WTC11 (cell line): ENCODE data around the gene MLC1. TPM values are rescaled to one million over a fixed set of nuclear protein-coding genes. Genes with fewer than 3 reads are reported as not detected.

Experiments used
- ATAC-seq: fragments of 200-7000 bp; cut with Tn5 transposase; 2 replicates; pipeline ENCODE4 v1.10.0; 2021; ENCODE audit warnings: mild to moderate bottlenecking, moderate library complexity
- CTCF ChIA-PET: fragments of 300-600 bp; sonication (Branson Sonifier 250); formaldehyde crosslinking; loops from one replicate; lab custom pipeline; 2021; ENCODE audit warnings: antibody characterized with exemption; lab: Charles Lee
- POLR2A ChIA-PET: fragments of 350-600 bp; sonication (Branson Sonifier 250); formaldehyde crosslinking; loops from one replicate; lab custom pipeline; 2021; ENCODE audit warnings: antibody characterized with exemption; lab: Charles Lee
- DNase-seq: peaks from one replicate; pipeline ENCODE4 v3.0.0; 2021; ENCODE audit warnings: low spot score
- H3K27ac Mint-ChIP-seq: 2 replicates; pipeline ENCODE4 v1.8.0; 2021; ENCODE audit warnings: mixed read lengths
- H3K27me3 Mint-ChIP-seq: 2 replicates; pipeline ENCODE4 v1.8.0; 2021; ENCODE audit warnings: low read depth, mild to moderate bottlenecking, moderate library complexity, mixed read lengths
- H3K36me3 Mint-ChIP-seq: 2 replicates; pipeline ENCODE4 v1.8.0; 2021; ENCODE audit warnings: mixed read lengths
- H3K4me1 Mint-ChIP-seq: 2 replicates; pipeline ENCODE4 v1.8.0; 2022; ENCODE audit warnings: mixed read lengths
- H3K4me3 Mint-ChIP-seq: 2 replicates; pipeline ENCODE4 v1.8.0; 2021; ENCODE audit warnings: mild to moderate bottlenecking, moderate library complexity, mixed read lengths
- H3K9me3 Mint-ChIP-seq: 2 replicates; pipeline ENCODE4 v1.8.0; 2021; ENCODE audit warnings: mixed read lengths
- AFF4 ChIP-seq: sonication (generic); formaldehyde crosslinking; IDR thresholded peaks from 2 replicates; pipeline ENCODE4 v1.8.1; 2023; ENCODE audit warnings: mild to moderate bottlenecking, missing genetic modification reagents, borderline replicate concordance
- ATF2 ChIP-seq: sonication (generic); formaldehyde crosslinking; IDR thresholded peaks from 2 replicates; pipeline ENCODE4 v1.8.1; 2022; ENCODE audit warnings: low read depth, missing genetic modification reagents, borderline replicate concordance
- ERG ChIP-seq: fragments of 250-450 bp; sonication (Bioruptor Pico); IDR thresholded peaks from 2 replicates; pipeline ENCODE4 v1.8.0; 2021; ENCODE audit warnings: mild to moderate bottlenecking
- FOXK1 ChIP-seq: sonication (generic); formaldehyde crosslinking; IDR thresholded peaks from 2 replicates; pipeline ENCODE4 v1.8.0; 2022; ENCODE audit warnings: mild to moderate bottlenecking, moderate library complexity, missing genetic modification reagents
- GABPB1 ChIP-seq: sonication (generic); formaldehyde crosslinking; IDR thresholded peaks from 2 replicates; pipeline ENCODE4 v1.8.1; 2023; ENCODE audit warnings: mild to moderate bottlenecking, missing genetic modification reagents
- KAT7 ChIP-seq: sonication (generic); formaldehyde crosslinking; IDR thresholded peaks from 2 replicates; pipeline ENCODE4 v1.8.1; 2023; ENCODE audit warnings: missing genetic modification reagents, mild to moderate bottlenecking, borderline replicate concordance
- NFATC4 ChIP-seq: fragments of 250-450 bp; sonication (Bioruptor Pico); IDR thresholded peaks from 2 replicates; pipeline ENCODE4 v1.9.0; 2021; ENCODE audit warnings: mild to moderate bottlenecking
- TCF7 ChIP-seq: sonication (generic); formaldehyde crosslinking; IDR thresholded peaks from 2 replicates; pipeline ENCODE4 v1.8.0; 2022; ENCODE audit warnings: mild to moderate bottlenecking, low read depth, missing genetic modification reagents, moderate library complexity
- ZBTB21 ChIP-seq: sonication (generic); formaldehyde crosslinking; IDR thresholded peaks from 2 replicates; pipeline ENCODE4 v1.8.1; 2023; ENCODE audit warnings: mild to moderate bottlenecking, missing genetic modification reagents, borderline replicate concordance
- ZMAT4 ChIP-seq: fragments of 250-450 bp; sonication (Bioruptor Pico); IDR thresholded peaks from 2 replicates; pipeline ENCODE4 v1.9.0; 2021; ENCODE audit warnings: mild to moderate bottlenecking
- ZNF281 ChIP-seq: sonication (generic); formaldehyde crosslinking; IDR thresholded peaks from 2 replicates; pipeline ENCODE4 v1.8.0; 2023; ENCODE audit warnings: mild to moderate bottlenecking, missing genetic modification reagents
- total RNA-seq: library from RNA; stranded (reverse); gene quantifications from 3 replicates; pipeline ENCODE4 v1.2.3, GENCODE V29; 2021

Gene MLC1
- total RNA-seq, 1 experiment from 2014 or later: 0.13 TPM

GRCh38 chr22:50046481-50047245 is 38.6 kb downstream of the MLC1 start:
- TF ChIP-seq TCF7 (no peak), ZBTB21 (CRISPR knock-in tag) (no peak), ZNF281 (no peak), ATF2 (CRISPR knock-in tag) (no peak), ZMAT4 (CRISPR knock-in tag) (no peak), AFF4 (CRISPR knock-in tag) (no peak), FOXK1 (CRISPR knock-in tag) (no peak), NFATC4 (CRISPR knock-in tag) (no peak)
- no peak overlapping the region for H3K27ac Mint-ChIP-seq
- H3K4me1 Mint-ChIP-seq: no peaks in the 10 kb centered on the region
- no peaks in the 10 kb centered on the region for H3K9me3 Mint-ChIP-seq
- ATAC-seq (no peak), DNase-seq (no peak)
- H3K36me3 Mint-ChIP-seq: no peaks in the 10 kb centered on the region
- ChIA-PET POLR2A (no interaction called here), CTCF (interaction anchor here (0.5 to 1.2 kb wide), 2 partner anchors 16 to 45 kb away, joined by 3 to 4 read pairs; no protein-coding TSS in a partner anchor)
- H3K4me3 Mint-ChIP-seq: no peak overlapping the region
- no peaks in the 10 kb centered on the region for H3K27me3 Mint-ChIP-seq

GRCh38 chr22:50046019-50046415 is 39.2 kb downstream of the MLC1 start:
- Mint-ChIP-seq H3K4me1 (no peaks in the 10 kb centered on the region), H3K9me3 (no peaks in the 10 kb centered on the region), H3K27ac (no peak overlapping the region)
- ATAC-seq: no peak
- no peak for DNase-seq
- CTCF ChIA-PET: interaction anchor here (1.5 kb wide), 1 partner anchor 15 kb away, joined by 5 read pairs; no protein-coding TSS in a partner anchor
- no peak for TF ChIP-seq GABPB1 (CRISPR knock-in tag)
- TF ChIP-seq ERG (CRISPR knock-in tag): no peak
- no peak for TF ChIP-seq KAT7
- TF ChIP-seq, all 79 proteins: peak for 0
- Mint-ChIP-seq H3K36me3 (no peaks in the 10 kb centered on the region), H3K27me3 (no peaks in the 10 kb centered on the region), H3K4me3 (no peak overlapping the region)
- POLR2A ChIA-PET: no interaction called here
